Transverse colon (tissue), 4 donors: ENCODE data around the gene NBAS. TPM values are rescaled to one million over a fixed set of nuclear protein-coding genes. Genes with fewer than 3 reads are reported as not detected.

Experiments
- DNase-seq: peaks from one replicate; pipeline ENCODE4 v3.0.0-alpha.2; 2019
- H3K27ac ChIP-seq, 4 donors: fragments of 200-600 bp; sonication (generic); 2 replicates each; pipeline ENCODE4 v1.5.1; 2016 to 2018; ENCODE audit warnings: inconsistent platforms in 4 of 4
- H3K27me3 ChIP-seq: fragments of 200-600 bp; sonication (generic); 2 replicates; pipeline ENCODE4 v1.5.1; 2017; ENCODE audit warnings: inconsistent platforms
- H3K36me3 ChIP-seq, 4 donors: fragments of 200-600 bp; sonication (generic); 2 replicates each; pipeline ENCODE4 v1.5.1; 2017 to 2019; ENCODE audit warnings: inconsistent platforms in 4 of 4
- H3K4me1 ChIP-seq, 4 donors: fragments of 200-600 bp; sonication (generic); 2 replicates each; pipeline ENCODE4 v1.5.1; 2017 to 2020; ENCODE audit warnings: inconsistent platforms in 4 of 4
- H3K4me3 ChIP-seq, 4 donors: fragments of 200-600 bp; sonication (generic); 1 replicate in 1 of 4; 2 replicates in 3 of 4; pipeline versions ENCODE4 v1.5.1 to v1.6.1; 2017 to 2019; ENCODE audit warnings: inconsistent platforms in 4 of 4
- H3K9me3 ChIP-seq, 2 donors: fragments of 200-600 bp; sonication (generic); 2 replicates each; pipeline ENCODE4 v1.5.1; 2017 to 2019; ENCODE audit warnings: inconsistent platforms in 2 of 2
- EP300 ChIP-seq: sonication (generic); formaldehyde crosslinking; IDR thresholded peaks from one replicate; pipeline ENCODE4 v1.6.1; 2017; ENCODE audit warnings: antibody characterized with exemption, low read depth
- POLR2A ChIP-seq: fragments of 450-650 bp; IDR thresholded peaks from one replicate; pipeline ENCODE4 v1.6.1; 2016; ENCODE audit warnings: antibody characterized with exemption, mild to moderate bottlenecking, moderate library complexity
- POLR2AphosphoS5 ChIP-seq, 3 donors: sonication (generic); formaldehyde crosslinking; IDR thresholded peaks; one replicate each; pipeline ENCODE4 v1.6.1; 2016; ENCODE audit warnings: antibody characterized with exemption in 3 of 3
- WGBS, 2 donors: methylation state at CpG; one replicate each; pipeline ENCODE4 v1.1.5; 2018; ENCODE audit warnings: low coverage in 1 of 2; 5-methylcytosine and 5-hydroxymethylcytosine counted together
- in situ Hi-C, 4 donors: fragments of 200-750 bp; cut with MboI; loops; one replicate each; pipeline versions ENCODE4 v1.15.0 to v1.15.1; 2017; ENCODE audit warnings: low sequenced_read_pairs in 3 of 4, low pct_ligation_motif_present in 1 of 4, low pct_unique_long_range_greater_than_20kb in 1 of 4
- intact Hi-C: fragments of 100-400 bp; cut with DNase I; formaldehyde crosslinking; loops from one replicate; pipeline ENCODE4 v1.15.1; 2023; ENCODE audit warnings: low total_unique reads
- total RNA-seq, 4 donors: library from RNA; depleted of rRNA; stranded (reverse); fragments of >200 nt; gene quantifications; one replicate each; pipeline ENCODE4 v1.1.0, GENCODE V29; 2016
- TF ChIP-seq, protein P1 (sequence below), 5 experiments: fragments of 200-600 bp in 3 of 5; fragments of 450-650 bp in 2 of 5; sonication (generic) in 3 of 5; IDR thresholded peaks; 1 replicate in 2 of 5; 2 replicates in 3 of 5; pipeline ENCODE4 v1.5.1; 2016 to 2017; ENCODE audit warnings: antibody characterized with exemption in 5 of 5, inconsistent platforms in 3 of 5, mild to moderate bottlenecking in 2 of 5, moderate library complexity in 1 of 5

NBAS gene
- total RNA-seq, 4 donors from 2014 or later = 30.6 to 43.2 (median 34.5) TPM

DNA sequence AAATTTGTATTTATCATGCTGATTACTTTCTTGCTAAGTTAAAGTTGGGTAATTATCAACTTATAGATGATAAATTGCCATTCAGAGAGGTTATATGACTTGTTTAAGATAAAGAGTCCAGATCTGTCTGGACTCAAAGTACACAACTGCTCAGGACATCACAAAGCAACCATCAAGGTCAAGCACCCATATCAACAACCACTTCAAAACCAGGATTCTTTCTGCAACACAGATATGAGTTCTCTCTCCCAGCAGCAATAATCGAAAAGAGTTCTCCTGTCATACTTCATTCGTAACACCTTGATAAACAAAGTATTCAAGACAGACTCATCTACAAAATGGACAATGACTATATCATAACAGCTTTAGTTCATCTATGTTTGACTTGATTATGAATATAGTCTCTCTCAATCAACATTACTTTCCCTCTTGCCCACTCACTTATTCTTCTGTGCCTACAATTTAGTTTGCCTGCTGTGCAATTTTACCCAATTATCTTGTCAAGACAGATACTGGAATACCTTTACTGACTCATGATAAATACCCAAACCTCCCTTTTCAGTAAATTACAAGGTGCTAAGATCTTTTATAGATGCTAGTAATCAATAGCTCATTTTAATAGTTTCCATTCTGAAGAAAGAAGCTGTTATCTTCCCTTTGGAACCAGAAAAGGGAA lies 281.8 kb downstream of the NBAS start:
- H3K27ac ChIP-seq = no peak overlapping the region
- H3K4me3 ChIP-seq = no peak overlapping the region
- DNase-seq = no peak
- TF ChIP-seq EP300 (no peak), POLR2A (no peak), POLR2AphosphoS5 (IDR thresholded peaks at IDR 0.05) (no peak)
- TF ChIP-seq, protein P1, sequence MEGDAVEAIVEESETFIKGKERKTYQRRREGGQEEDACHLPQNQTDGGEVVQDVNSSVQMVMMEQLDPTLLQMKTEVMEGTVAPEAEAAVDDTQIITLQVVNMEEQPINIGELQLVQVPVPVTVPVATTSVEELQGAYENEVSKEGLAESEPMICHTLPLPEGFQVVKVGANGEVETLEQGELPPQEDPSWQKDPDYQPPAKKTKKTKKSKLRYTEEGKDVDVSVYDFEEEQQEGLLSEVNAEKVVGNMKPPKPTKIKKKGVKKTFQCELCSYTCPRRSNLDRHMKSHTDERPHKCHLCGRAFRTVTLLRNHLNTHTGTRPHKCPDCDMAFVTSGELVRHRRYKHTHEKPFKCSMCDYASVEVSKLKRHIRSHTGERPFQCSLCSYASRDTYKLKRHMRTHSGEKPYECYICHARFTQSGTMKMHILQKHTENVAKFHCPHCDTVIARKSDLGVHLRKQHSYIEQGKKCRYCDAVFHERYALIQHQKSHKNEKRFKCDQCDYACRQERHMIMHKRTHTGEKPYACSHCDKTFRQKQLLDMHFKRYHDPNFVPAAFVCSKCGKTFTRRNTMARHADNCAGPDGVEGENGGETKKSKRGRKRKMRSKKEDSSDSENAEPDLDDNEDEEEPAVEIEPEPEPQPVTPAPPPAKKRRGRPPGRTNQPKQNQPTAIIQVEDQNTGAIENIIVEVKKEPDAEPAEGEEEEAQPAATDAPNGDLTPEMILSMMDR (IDR thresholded peaks at IDR 0.05) = no peak
- in situ Hi-C loops = no loop called here
- 96 to 100% methylated on average over 2 of the region's 2 CpGs for whole genome bisulfite sequencing, 2 donors
- H3K27me3 ChIP-seq = no peaks in the 10 kb centered on the region
- no peaks in the 10 kb centered on the region for H3K4me1 ChIP-seq
- intact Hi-C loops = no loop called here
- H3K36me3 ChIP-seq = peaks cover 0 to 13% (median 0%) of the 10 kb centered on the region in 4 donors
- H3K9me3 ChIP-seq = no peaks in the 10 kb centered on the region

DNA sequence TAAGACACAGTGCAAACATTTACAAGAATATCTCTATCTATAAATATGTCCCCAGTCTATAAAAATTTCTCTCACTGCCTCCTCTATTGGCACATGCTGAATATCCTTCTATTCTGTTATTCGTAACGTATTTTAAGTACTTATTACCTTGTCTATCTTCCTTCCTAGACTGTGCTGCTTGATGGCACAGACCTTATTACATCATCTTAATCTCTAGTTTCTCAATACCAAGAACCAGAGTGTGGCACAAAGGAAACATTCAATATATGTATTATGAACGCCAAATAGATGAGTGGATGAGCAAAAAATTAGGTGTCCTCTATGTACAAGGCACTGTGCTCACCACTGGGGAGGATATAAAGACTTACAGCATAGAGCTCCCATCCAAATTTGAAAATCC lies 282.8 kb downstream of the NBAS start:
- Histone ChIP-seq H3K27me3 (no peaks in the 10 kb centered on the region), H3K4me3 (no peak overlapping the region), H3K27ac (no peak overlapping the region), H3K9me3 (no peaks in the 10 kb centered on the region), H3K4me1 (no peaks in the 10 kb centered on the region), H3K36me3 (peaks cover 0 to 13% (median 0%) of the 10 kb centered on the region in 4 donors)
- no peak for DNase-seq
- intact Hi-C loops = no loop called here
- no peak for TF ChIP-seq EP300
- no peak for TF ChIP-seq POLR2A
- TF ChIP-seq, protein P1 (IDR thresholded peaks at IDR 0.05) = no peak
- TF ChIP-seq POLR2AphosphoS5 (IDR thresholded peaks at IDR 0.05) = no peak
- in situ Hi-C loops = no loop called here
- WGBS, 2 donors = 95 to 100% methylated on average over 3 of the region's 3 CpGs

DNA sequence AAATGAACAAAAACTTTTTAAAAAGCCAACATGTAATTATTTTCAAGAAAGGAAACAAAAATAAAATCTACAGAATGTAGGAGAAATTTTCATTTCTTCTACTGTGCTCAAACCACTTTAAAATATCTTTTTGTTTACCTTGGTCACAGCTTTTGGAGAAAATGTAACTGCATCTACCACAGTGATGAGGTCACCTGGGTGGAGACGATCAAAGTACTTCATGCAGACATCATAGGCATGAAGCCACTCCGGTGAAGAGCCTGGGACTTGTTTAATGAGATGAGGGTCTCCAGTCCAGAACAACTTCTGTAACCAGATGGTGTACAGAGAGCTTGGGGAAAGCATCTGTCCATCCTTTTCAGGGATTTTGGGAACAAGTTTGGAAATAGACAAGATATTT lies 285.8 kb downstream of the NBAS start:
- DNase-seq = no peak
- TF ChIP-seq POLR2A = no peak
- TF ChIP-seq EP300 = no peak
- TF ChIP-seq POLR2AphosphoS5 (IDR thresholded peaks at IDR 0.05) = no peak
- TF ChIP-seq, protein P1 (IDR thresholded peaks at IDR 0.05) = no peak
- Histone ChIP-seq H3K27me3 (no peaks in the 10 kb centered on the region), H3K27ac (no peak overlapping the region), H3K4me1 (peaks cover 0 to 3% (median 0%) of the 10 kb centered on the region in 4 donors), H3K9me3 (no peaks in the 10 kb centered on the region), H3K36me3 (peaks cover 0 to 13% (median 0%) of the 10 kb centered on the region in 4 donors), H3K4me3 (no peak overlapping the region)
- intact Hi-C loops = no loop called here
- in situ Hi-C loops = no loop called here
- WGBS, 2 donors = 56 to 77% methylated on average over 2 of the region's 2 CpGs

DNA sequence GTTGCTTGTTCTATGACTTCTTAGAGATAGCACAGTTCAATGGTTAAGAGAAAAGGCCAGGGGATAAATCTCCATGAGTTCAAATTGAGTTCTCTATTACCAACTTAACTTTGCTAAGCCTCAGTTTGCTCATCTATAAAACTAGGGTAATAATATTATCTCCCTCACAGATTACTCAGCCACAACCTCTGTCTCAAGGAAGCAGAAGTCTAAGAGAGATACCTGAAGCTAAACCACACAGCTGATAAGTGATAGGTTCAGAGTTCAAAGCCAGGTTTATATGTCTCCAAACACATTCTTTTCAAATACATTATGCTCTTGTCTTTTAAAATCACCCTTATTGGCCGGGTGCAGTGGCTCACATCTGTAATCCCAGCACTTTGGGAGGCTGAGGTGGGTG lies 287.7 kb downstream of the NBAS start:
- H3K36me3 ChIP-seq = peaks cover 0 to 13% (median 0%) of the 10 kb centered on the region in 4 donors
- DNase-seq = no peak
- intact Hi-C loops (no loop called here), in situ Hi-C loops (no loop called here)
- TF ChIP-seq POLR2A = no peak
- no peak for TF ChIP-seq EP300
- TF ChIP-seq POLR2AphosphoS5 (IDR thresholded peaks at IDR 0.05) = no peak
- TF ChIP-seq, protein P1 (IDR thresholded peaks at IDR 0.05) = no peak
- H3K4me1 ChIP-seq = peaks cover 0 to 3% (median 0%) of the 10 kb centered on the region in 4 donors
- WGBS, 2 donors = 68 to 83% methylated on average over 1 of the region's 1 CpG
- no peaks in the 10 kb centered on the region for H3K27me3 ChIP-seq
- H3K27ac ChIP-seq = no peak overlapping the region
- no peak overlapping the region for H3K4me3 ChIP-seq
- no peaks in the 10 kb centered on the region for H3K9me3 ChIP-seq
